Endothelial cell (in vitro differentiated cells): Measurements from ENCODE around the gene NR3C1. TPM values are rescaled to one million over a fixed set of nuclear protein-coding genes. Genes with fewer than 3 reads are reported as not detected.
A peak's percentile ranks its signal among the peaks of the same experiment; 100 is the strongest.

ENCODE experiments used
- DNase-seq: peaks from one replicate; pipeline ENCODE4 v3.0.0; 2021; ENCODE audit warnings: low spot score
- H3K27ac Mint-ChIP-seq: one replicate; pipeline ENCODE4 v1.8.0; 2021; ENCODE audit warnings: mixed read lengths, inconsistent platforms; ENCODE audit not compliant: unreplicated experiment
- H3K27me3 Mint-ChIP-seq: one replicate; pipeline ENCODE4 v1.8.0; 2021; ENCODE audit warnings: mild to moderate bottlenecking, moderate library complexity, mixed read lengths, inconsistent platforms; ENCODE audit not compliant: unreplicated experiment
- H3K36me3 Mint-ChIP-seq: one replicate; pipeline ENCODE4 v1.8.0; 2021; ENCODE audit warnings: mild to moderate bottlenecking, low read depth, mixed read lengths, inconsistent platforms; ENCODE audit not compliant: unreplicated experiment
- H3K4me1 Mint-ChIP-seq: one replicate; pipeline ENCODE4 v1.8.0; 2021; ENCODE audit warnings: mild to moderate bottlenecking, mixed read lengths, inconsistent platforms; ENCODE audit not compliant: unreplicated experiment
- H3K4me3 Mint-ChIP-seq: one replicate; pipeline ENCODE4 v1.8.0; 2021; ENCODE audit warnings: mild to moderate bottlenecking, mixed read lengths, inconsistent platforms; ENCODE audit not compliant: unreplicated experiment
- H3K9me3 Mint-ChIP-seq: one replicate; pipeline ENCODE4 v1.8.0; 2021; ENCODE audit warnings: mixed read lengths, inconsistent platforms; ENCODE audit not compliant: unreplicated experiment
- CTCF ChIP-seq: fragments of 200-600 bp; sonication (generic); IDR thresholded peaks from one replicate; pipeline ENCODE4 v1.5.0; 2021; ENCODE audit warnings: antibody characterized with exemption; ENCODE audit not compliant: unreplicated experiment
- total RNA-seq: library from RNA; stranded (reverse); fragmentation: NEBNext Ultra II Directional; extraction: Animal tissue kit (Norgen Biotek cat#: 25700); gene quantifications from one replicate; pipeline ENCODE4 v1.2.1, GENCODE V29; 2021; ENCODE audit not compliant: unreplicated experiment

Gene NR3C1
- total RNA-seq, 1 donor from 2014 or later = 9.9 TPM

GRCh38 chr5:143386725-143387124, 16.8 kb downstream of the NR3C1 start:
- no peak for DNase-seq
- Mint-ChIP-seq H3K9me3 (peaks cover 8% of the 10 kb centered on the region), H3K27me3 (peaks cover 2% of the 10 kb centered on the region), H3K27ac (no peak overlapping the region), H3K4me3 (no peak overlapping the region), H3K4me1 (no peaks in the 10 kb centered on the region), H3K36me3 (peaks cover 16% of the 10 kb centered on the region)
- no peak for TF ChIP-seq CTCF

GRCh38 chr5:143384865-143385657, 18.4 kb downstream of the NR3C1 start:
- Mint-ChIP-seq H3K27ac (no peak overlapping the region), H3K4me1 (no peaks in the 10 kb centered on the region), H3K36me3 (peaks cover 16% of the 10 kb centered on the region)

GRCh38 chr5:143383988-143384387, 19.5 kb downstream of the NR3C1 start:
- no peak for TF ChIP-seq CTCF
- Mint-ChIP-seq H3K36me3 (peaks cover 16% of the 10 kb centered on the region), H3K4me3 (no peak overlapping the region), H3K27me3 (peaks cover 2% of the 10 kb centered on the region), H3K27ac (no peak overlapping the region), H3K4me1 (no peaks in the 10 kb centered on the region), H3K9me3 (peaks cover 8% of the 10 kb centered on the region)
- DNase-seq = no peak

More at GRCh38 chr5:143384865-143385657, 18.4 kb downstream of the NR3C1 start:
- TF ChIP-seq CTCF = no peak
- H3K4me3 Mint-ChIP-seq = peak overlapping the region; percentile 63
- peaks cover 2% of the 10 kb centered on the region for H3K27me3 Mint-ChIP-seq
- DNase-seq = no peak
- H3K9me3 Mint-ChIP-seq = peaks cover 8% of the 10 kb centered on the region

GRCh38 chr5:143379606-143380005, 23.9 kb downstream of the NR3C1 start:
- no peak overlapping the region for H3K27ac Mint-ChIP-seq
- DNase-seq = no peak
- TF ChIP-seq CTCF = no peak
- H3K36me3 Mint-ChIP-seq = peaks cover 6% of the 10 kb centered on the region
- H3K27me3 Mint-ChIP-seq = peaks cover 4% of the 10 kb centered on the region
- H3K9me3 Mint-ChIP-seq = no peaks in the 10 kb centered on the region
- H3K4me3 Mint-ChIP-seq = no peak overlapping the region
- peaks cover 14% of the 10 kb centered on the region for H3K4me1 Mint-ChIP-seq
